Measurements from ENCODE around the gene ZNF524.

GRCh38 chr19:55623130-55623529, 23.0 kb downstream of the ZNF524 start:
- TF ChIP-seq CREB1 (IDR thresholded peaks at IDR 0.05): no peak
- TF ChIP-seq CREB1 (CRISPR knock-in tag; IDR thresholded peaks at IDR 0.05): no peak
- TF ChIP-seq ESRRA (IDR thresholded peaks at IDR 0.05; ENCODE audit: borderline replicate concordance, low read depth): no peak
- no peak for TF ChIP-seq REST (IDR thresholded peaks at IDR 0.05; ENCODE audit: borderline replicate concordance)
- TF ChIP-seq REST (CRISPR knock-in tag; IDR thresholded peaks at IDR 0.05; ENCODE audit: low read depth): no peak
- no peak for TF ChIP-seq MTA2 (IDR thresholded peaks at IDR 0.05; ENCODE audit: low read depth)
- TF ChIP-seq POLR2AphosphoS5 (IDR thresholded peaks at IDR 0.05; ENCODE audit: control insufficient read depth, insufficient read depth, low read depth, low read length): no peak
- no peak for TF ChIP-seq CTCF (IDR thresholded peaks at IDR 0.05 in 2 of 3, conservative IDR thresholded peaks at IDR 0.05 in 1 of 3; ENCODE audit: insufficient read depth in 2 of 3, low read depth in 1 of 3, low read length in 3 of 3)
- no peak for TF ChIP-seq EP300 (IDR thresholded peaks at IDR 0.05; ENCODE audit: low read length)
- TF ChIP-seq NFE2 (IDR thresholded peaks at IDR 0.05; ENCODE audit: low read depth): no peak
- TF ChIP-seq SP1 (CRISPR knock-in tag; IDR thresholded peaks at IDR 0.05): no peak
- no peak for TF ChIP-seq ZNF384 (IDR thresholded peaks at IDR 0.05; ENCODE audit: low read depth, low read length)
- TF ChIP-seq ZBTB7A (IDR thresholded peaks at IDR 0.05; ENCODE audit: borderline replicate concordance, control insufficient read depth, low read depth, low read length): no peak
